Prostate gland (tissue), 2 donors: ENCODE data around the gene NUDT22. TPM values are rescaled to one million over a fixed set of nuclear protein-coding genes. Genes with fewer than 3 reads are reported as not detected.
A peak's percentile ranks its signal among the peaks of the same experiment; 100 is the strongest.
"Not testable (repeated sequence)": the region's sequence is repeated elsewhere in the genome, so short reads cannot be mapped to it uniquely, and the experiment has no call there.

Source experiments
- DNase-seq: peaks from one replicate; pipeline ENCODE4 v3.0.0-alpha.2; 2019; ENCODE audit warnings: low spot score
- H3K27ac ChIP-seq, 2 donors: fragments of 200-600 bp; sonication (generic); 2 replicates each; pipeline ENCODE4 v1.5.1; 2017 to 2019
- H3K27me3 ChIP-seq: fragments of 200-600 bp; sonication (generic); replicated peaks from 2 replicates; pipeline ENCODE4 v1.5.1; 2019; ENCODE audit not compliant: insufficient read depth
- H3K36me3 ChIP-seq, 2 donors: fragments of 200-600 bp; sonication (generic); 1 replicate in 1 of 2; 2 replicates in 1 of 2; pipeline versions ENCODE4 v1.5.1 to v1.8.1; 2017 to 2019
- H3K4me1 ChIP-seq: fragments of 200-600 bp; sonication (generic); replicated peaks from 2 replicates; pipeline ENCODE4 v1.5.1; 2019
- H3K4me3 ChIP-seq, 2 donors: fragments of 200-600 bp; sonication (generic); 2 replicates each; pipeline ENCODE4 v1.5.1; 2017 to 2019
- H3K9me3 ChIP-seq: fragments of 200-600 bp; sonication (generic); 2 replicates; pipeline ENCODE4 v1.5.1; 2017
- POLR2A ChIP-seq: fragments of 450-650 bp; IDR thresholded peaks from one replicate; pipeline ENCODE4 v1.6.1; 2016; ENCODE audit warnings: antibody characterized with exemption, mild to moderate bottlenecking
- POLR2AphosphoS5 ChIP-seq: sonication (generic); formaldehyde crosslinking; IDR thresholded peaks from one replicate; pipeline ENCODE4 v1.6.1; 2017; ENCODE audit warnings: antibody characterized with exemption
- WGBS: methylation state at CpG from one replicate; pipeline ENCODE4 v1.1.5; 2018; 5-methylcytosine and 5-hydroxymethylcytosine counted together
- intact Hi-C: fragments of 100-400 bp; cut with DNase I; formaldehyde crosslinking; loops from one replicate; pipeline ENCODE4 v1.14.2; 2022
- total RNA-seq, 2 donors: library from RNA; depleted of rRNA; stranded (reverse); fragments of >200 nt; gene quantifications; one replicate each; pipeline ENCODE4 v1.1.0, GENCODE V29; 2016
- TF ChIP-seq, protein P1 (sequence below), 4 experiments: fragments of 200-600 bp in 2 of 4; fragments of 450-650 bp in 2 of 4; sonication (generic) in 2 of 4; IDR thresholded peaks; 1 replicate in 3 of 4; 2 replicates in 1 of 4; pipeline ENCODE4 v1.5.1; 2016 to 2019; ENCODE audit warnings: antibody characterized with exemption in 4 of 4, mild to moderate bottlenecking in 2 of 4, moderate library complexity in 2 of 4

NUDT22 gene
- total RNA-seq, 2 donors from 2014 or later = 89.5 to 90.8 TPM

- no peak for TF ChIP-seq POLR2AphosphoS5
- TF ChIP-seq, protein P1, sequence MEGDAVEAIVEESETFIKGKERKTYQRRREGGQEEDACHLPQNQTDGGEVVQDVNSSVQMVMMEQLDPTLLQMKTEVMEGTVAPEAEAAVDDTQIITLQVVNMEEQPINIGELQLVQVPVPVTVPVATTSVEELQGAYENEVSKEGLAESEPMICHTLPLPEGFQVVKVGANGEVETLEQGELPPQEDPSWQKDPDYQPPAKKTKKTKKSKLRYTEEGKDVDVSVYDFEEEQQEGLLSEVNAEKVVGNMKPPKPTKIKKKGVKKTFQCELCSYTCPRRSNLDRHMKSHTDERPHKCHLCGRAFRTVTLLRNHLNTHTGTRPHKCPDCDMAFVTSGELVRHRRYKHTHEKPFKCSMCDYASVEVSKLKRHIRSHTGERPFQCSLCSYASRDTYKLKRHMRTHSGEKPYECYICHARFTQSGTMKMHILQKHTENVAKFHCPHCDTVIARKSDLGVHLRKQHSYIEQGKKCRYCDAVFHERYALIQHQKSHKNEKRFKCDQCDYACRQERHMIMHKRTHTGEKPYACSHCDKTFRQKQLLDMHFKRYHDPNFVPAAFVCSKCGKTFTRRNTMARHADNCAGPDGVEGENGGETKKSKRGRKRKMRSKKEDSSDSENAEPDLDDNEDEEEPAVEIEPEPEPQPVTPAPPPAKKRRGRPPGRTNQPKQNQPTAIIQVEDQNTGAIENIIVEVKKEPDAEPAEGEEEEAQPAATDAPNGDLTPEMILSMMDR (IDR thresholded peaks at IDR 0.05) = no peak
- H3K27me3 ChIP-seq = no peaks in the 10 kb centered on the region
- peaks cover 15% of the 10 kb centered on the region for H3K4me1 ChIP-seq
- intact Hi-C loops = no loop called here
- no peak overlapping the region for H3K27ac ChIP-seq
- H3K36me3 ChIP-seq = no peaks in the 10 kb centered on the region
- DNase-seq = no peak
- no peaks in the 10 kb centered on the region for H3K9me3 ChIP-seq
- 73% methylated on average over 5 of the region's 5 CpGs for WGBS
- H3K4me3 ChIP-seq = no peak overlapping the region
Observed at GRCh38 chr11:64244107-64244506, 18.0 kb downstream of the NUDT22 start.

DNA sequence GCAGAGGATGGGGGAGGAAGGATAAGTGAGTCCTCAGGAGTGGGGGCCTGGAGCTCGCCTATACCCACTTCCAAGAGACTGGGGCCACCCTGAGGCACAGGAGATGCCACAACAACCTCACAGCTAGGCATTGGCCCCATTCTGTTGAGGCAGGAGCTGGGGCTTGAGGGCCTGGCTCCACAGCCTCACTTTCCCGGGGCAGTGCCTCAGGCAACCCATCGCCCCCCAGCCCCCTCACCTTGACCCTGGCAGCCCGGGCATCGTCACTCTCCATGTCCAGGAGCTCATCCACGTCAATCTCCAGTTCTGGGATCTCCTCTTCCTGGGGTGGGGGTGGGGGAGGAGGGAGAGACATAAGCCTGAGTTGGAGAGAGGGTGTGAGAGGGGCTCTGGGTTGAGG lies 18.9 kb downstream of the NUDT22 start:
- Histone ChIP-seq H3K4me3 (peak overlapping the region in 1 of 2 donors; percentile 52), H3K9me3 (no peaks in the 10 kb centered on the region), H3K27ac (peak overlapping the region; percentile 71 to 84), H3K27me3 (no peaks in the 10 kb centered on the region), H3K4me1 (peaks cover 15% of the 10 kb centered on the region), H3K36me3 (no peaks in the 10 kb centered on the region)
- intact Hi-C loops = no loop called here
- TF ChIP-seq POLR2AphosphoS5 (no peak), POLR2A (no peak)
- TF ChIP-seq, protein P1 (IDR thresholded peaks at IDR 0.05) = no peak
- DNase-seq = no peak
- 36% methylated on average over 6 of the region's 6 CpGs for WGBS

- TF ChIP-seq POLR2AphosphoS5 (no peak), POLR2A (no peak)
- TF ChIP-seq, protein P1 (IDR thresholded peaks at IDR 0.05) = no peak
- DNase-seq = no peak
- intact Hi-C loops = no loop called here
- Histone ChIP-seq H3K4me1 (peaks cover 15% of the 10 kb centered on the region), H3K27ac (peak overlapping the region; percentile 71 to 84), H3K9me3 (no peaks in the 10 kb centered on the region), H3K27me3 (no peaks in the 10 kb centered on the region), H3K36me3 (no peaks in the 10 kb centered on the region), H3K4me3 (peak overlapping the region; percentile 47 to 52)
- WGBS = 2% methylated on average over 6 of the region's 6 CpGs
Observed at GRCh38 chr11:64245401-64245796, 19.3 kb downstream of the NUDT22 start.

DNA sequence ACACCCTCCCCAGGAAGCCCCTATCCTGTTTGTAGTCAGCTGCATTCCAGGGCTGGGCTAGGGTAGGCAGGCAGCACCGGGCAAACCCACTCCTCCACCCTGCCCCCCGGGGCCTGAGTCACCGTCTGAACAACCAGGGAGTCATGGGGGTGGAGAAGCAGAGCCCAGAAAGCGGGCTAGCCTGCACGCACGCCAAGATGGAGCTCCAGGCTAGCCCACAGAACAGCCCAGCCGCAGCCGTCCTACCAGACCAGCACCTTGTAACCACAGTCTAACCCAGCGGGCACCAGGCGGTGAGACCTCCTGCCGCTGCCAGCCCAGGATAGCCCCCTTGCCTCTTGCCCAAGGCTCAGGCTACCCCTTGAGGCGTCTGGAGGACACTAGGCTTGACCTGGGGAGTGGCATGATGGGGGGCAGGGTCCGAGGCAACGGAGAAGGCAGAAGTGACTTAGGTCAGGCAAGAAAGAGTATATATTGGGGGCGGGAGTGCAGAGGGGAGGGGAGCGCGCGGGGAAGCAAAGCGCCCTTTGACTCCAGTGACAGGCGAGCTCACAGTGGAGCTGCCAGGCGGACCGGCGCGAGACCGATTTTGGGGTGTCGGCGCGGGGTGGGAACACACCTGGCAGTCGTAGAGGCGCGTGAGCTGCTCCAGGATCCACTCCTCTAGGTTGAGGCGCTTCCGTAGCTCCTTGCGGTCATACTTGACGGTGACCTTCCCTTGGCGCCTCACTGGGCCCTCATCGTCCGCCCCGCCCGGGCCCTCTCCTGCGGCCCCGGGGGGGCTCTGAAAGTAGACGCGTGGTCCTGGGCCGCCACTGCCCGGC lies 19.9 kb downstream of the NUDT22 start:
- Histone ChIP-seq H3K36me3 (no peaks in the 10 kb centered on the region), H3K27me3 (no peaks in the 10 kb centered on the region), H3K27ac (peak overlapping the region; percentile 71 to 84), H3K4me3 (peak overlapping the region; percentile 47 to 52), H3K4me1 (peaks cover 15% of the 10 kb centered on the region), H3K9me3 (no peaks in the 10 kb centered on the region)
- no peak for DNase-seq
- intact Hi-C loops = no loop called here
- under 1% methylated on average over 45 of the region's 46 CpGs for WGBS
- TF ChIP-seq POLR2AphosphoS5 (no peak), POLR2A (peak; percentile 38)
- TF ChIP-seq, protein P1 (IDR thresholded peaks at IDR 0.05) = no peak

DNA sequence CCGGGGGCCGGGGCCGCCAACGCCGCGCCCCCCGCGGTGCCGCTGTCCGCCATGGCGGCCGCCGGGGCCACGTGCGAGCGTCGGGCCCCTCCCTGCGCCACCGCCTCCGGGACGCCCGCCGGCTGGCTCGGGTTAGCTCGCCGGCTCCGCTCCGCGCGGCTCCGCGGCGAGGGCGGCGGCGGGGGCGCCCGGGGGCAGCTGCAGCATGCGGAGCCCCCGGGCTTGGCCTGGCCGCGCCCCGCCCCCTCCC lies 20.5 kb downstream of the NUDT22 start:
- H3K36me3 ChIP-seq, H3K27me3 ChIP-seq, H3K9me3 ChIP-seq, intact Hi-C loops, DNase-seq: not testable (repeated sequence)
- Histone ChIP-seq H3K27ac (peak overlapping the region; percentile 71 to 84), H3K4me1 (peaks cover 15% of the 10 kb centered on the region), H3K4me3 (peak overlapping the region; percentile 47 to 52)
- 1% methylated on average over 23 of the region's 43 CpGs for WGBS
